Esophagus mucosa (tissue), 1 donor: ENCODE results near the gene ELP6. TPM values are rescaled to one million over a fixed set of nuclear protein-coding genes. Genes with fewer than 3 reads are reported as not detected.
A peak's percentile ranks its signal among the peaks of the same experiment; 100 is the strongest.
"Not testable (repeated sequence)": the region's sequence is repeated elsewhere in the genome, so short reads cannot be mapped to it uniquely, and the experiment has no call there.

ENCODE experiments used
- ATAC-seq: fragments of 200-7000 bp; cut with Tn5 transposase; one replicate; pipeline ENCODE4 v1.9.1; 2020
- total RNA-seq: library from RNA; stranded (reverse); gene quantifications from one replicate; pipeline ENCODE4 v1.2.4, GENCODE V29; 2023
- donor health status: DM: yes; HTN: yes; CAD: no.

The ELP6 gene
- total RNA-seq, 1 donor from 2014 or later: 20.9 TPM

GRCh38 chr3:47459534-47460085 lies 53.9 kb downstream of the ELP6 start:
- not testable (repeated sequence) for ATAC-seq

- no peak for ATAC-seq
Observed at GRCh38 chr3:47456984-47457383, 56.5 kb downstream of the ELP6 start.

- ATAC-seq: no peak
Observed at GRCh38 chr3:47455806-47456452, 57.6 kb downstream of the ELP6 start.

GRCh38 chr3:47452453-47453215 lies 60.9 kb downstream of the ELP6 start:
- ATAC-seq: peak; percentile 91

Other genes starting within 250 kb of the ELP6 start
- 4.4 TPM for gene KIF9, start 230.9 kb downstream of the ELP6 start, total RNA-seq
- gene KLHL18, start 230.8 kb downstream of the ELP6 start, total RNA-seq: 24.2 TPM
- 26.1 TPM for gene PTPN23, start 132.7 kb downstream of the ELP6 start, total RNA-seq
- 59.8 TPM for gene SCAP, start 37.8 kb downstream of the ELP6 start, total RNA-seq
- 0.48 TPM for gene CSPG5, start 65.2 kb upstream of the ELP6 start, total RNA-seq